GM18526 (cell line): ENCODE measurements around the gene DLK1.

Source experiments
- POLR2A ChIP-seq: IDR thresholded peaks from 3 replicates; pipeline ENCODE4 v1.6.1; 2011; ENCODE audit not compliant: insufficient read length; ENCODE audit errors: extremely low read depth

The DLK1 gene

GRCh38 chr14:100703386-100704220, 23.1 kb upstream of the DLK1 start:
- TF ChIP-seq POLR2A: no peak

DNA sequence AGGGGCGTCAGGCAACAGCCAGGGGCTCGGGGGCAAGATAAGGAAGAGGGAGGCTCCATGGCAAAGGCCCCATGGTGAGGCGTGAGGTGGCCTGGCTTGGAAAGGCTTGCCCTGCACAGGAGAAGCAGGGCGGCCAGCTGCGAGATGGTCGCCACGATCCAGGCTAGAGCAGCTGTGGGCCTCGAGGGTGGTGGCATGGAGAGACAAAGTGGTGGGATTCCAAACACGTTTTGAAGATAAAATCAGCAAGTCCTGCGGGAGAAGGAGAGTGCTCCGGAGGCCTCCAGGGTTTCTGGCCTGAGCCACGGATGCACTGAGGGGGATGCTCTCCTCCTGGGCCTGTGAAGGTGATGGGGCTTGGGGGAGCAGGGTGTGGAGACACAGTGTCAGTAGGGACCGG, 20.5 kb upstream of the DLK1 start:
- TF ChIP-seq POLR2A: no peak

DNA sequence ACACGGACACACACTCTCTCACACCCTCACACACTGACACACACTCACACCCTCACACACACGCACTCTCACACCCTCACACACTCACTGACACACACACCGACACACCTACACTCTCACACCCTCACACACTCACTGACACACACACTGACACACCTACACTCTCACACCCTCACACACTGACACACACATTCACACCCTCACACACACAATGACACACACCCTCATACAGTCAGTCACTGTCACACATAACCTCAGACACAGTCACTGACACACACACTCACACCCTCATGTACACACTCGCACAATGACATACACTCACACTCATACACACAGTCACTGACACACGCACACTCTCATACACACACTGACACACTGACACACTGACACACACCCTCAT, 19.8 kb upstream of the DLK1 start:
- TF ChIP-seq POLR2A: no peak

DNA sequence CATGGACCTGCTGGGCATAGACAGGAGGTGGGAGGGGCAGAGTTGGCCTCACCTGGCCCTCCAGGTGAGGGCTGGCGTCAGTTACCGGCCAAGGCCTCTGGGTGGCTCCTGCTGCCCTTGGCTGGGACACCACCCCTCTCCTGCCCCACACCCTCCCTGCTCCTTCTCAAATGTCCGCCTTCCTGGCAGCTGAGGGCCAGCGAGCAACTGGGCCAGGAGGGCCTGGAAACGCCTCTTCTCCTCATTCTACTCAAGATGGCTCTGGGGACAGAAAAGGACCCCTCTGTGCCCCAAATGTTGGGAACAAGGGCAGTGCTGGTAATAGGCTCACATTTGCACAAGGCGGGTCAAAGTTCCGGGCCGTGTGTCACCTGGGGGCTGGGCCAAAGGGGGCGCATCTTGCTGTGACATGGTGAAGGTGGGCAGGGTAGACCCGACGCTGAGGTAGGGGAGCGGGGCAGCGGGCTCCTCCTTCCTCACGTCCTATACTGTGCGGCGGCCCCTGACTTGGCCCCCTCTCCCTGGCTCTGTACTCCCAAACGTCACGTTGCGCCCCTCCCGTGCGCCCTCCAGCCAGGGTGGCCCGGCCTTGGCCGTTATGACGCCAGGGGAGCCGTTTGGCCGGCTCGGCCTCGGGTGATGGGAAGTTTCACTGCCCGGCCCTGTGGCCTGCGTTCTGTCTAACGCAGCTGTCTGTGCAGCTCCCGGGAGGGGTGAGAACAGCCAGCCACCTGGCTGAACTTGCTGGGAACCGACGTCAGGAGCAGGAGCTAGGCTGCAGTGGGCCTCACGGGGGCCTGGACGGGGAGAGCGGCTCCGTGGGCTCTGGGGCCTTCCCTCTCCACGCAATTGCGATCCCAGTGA, 18.0 kb upstream of the DLK1 start:
- TF ChIP-seq POLR2A: no peak

DNA sequence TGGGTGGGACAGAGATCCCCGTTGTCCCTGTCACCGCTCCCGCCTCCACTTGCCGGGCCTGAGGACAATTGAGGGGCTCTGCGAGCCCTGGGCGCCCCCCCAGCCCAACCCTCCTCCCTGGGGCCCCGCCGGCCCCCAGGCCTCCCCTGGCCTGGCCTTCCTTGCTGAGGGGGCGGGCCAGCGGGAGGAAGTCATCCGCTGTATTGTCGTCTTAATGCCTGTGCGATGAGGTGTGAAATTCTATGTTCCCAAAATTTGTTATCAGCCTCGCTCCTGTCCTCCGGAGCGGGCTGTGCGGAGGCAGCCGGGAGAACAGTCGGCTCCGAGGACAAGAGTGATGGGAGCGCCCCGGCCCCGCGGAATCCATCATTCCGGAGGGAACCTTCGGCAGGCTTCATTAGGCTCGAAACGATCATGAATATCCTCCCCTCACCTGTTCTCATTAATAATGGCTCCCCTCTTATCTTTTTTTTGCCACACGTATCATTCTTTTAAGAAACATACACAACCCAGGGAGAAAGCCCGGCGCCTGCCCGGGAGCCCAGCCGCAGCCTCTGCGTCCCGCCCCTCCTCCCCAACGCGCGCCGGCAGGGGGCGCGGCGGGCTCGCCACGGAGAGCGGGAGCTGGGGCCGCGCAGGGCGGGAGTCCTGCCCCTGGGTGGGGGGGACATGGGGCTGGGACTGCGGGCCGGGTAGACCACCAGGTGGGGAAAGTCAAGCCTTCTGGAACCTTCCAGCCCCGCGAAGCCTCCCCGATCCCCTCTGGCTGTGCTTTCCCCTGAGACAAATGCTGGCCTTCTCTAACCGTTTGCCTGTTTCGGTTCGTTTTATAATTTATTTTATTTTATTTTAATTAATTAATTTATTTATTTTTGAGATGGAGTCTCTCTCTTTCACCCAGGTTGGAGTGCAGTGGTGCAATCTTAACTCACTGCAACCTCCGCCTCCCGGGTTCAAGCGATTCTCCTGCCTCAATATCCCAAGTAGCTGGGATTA, 17.1 kb upstream of the DLK1 start:
- TF ChIP-seq POLR2A: no peak

DNA sequence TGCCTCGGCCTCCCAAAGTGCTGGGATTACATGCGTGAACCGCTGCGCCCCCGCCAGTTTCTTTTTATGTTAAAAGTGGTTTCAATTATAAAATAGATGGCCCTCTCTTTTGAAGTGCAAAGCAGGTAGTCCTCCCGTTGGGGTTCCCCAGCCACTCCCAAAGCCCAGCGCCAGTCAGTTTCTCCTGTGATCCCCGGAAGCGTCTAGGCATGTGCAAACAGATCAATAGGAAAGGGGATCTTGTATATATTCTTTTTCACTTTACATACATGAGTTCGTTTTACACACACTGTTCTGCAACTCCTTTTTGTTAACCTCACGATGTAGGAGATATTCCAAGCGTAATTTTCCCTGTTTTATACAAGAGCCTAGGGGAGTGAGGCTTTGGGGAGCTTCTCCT, 16.3 kb upstream of the DLK1 start:
- no peak for TF ChIP-seq POLR2A

DNA sequence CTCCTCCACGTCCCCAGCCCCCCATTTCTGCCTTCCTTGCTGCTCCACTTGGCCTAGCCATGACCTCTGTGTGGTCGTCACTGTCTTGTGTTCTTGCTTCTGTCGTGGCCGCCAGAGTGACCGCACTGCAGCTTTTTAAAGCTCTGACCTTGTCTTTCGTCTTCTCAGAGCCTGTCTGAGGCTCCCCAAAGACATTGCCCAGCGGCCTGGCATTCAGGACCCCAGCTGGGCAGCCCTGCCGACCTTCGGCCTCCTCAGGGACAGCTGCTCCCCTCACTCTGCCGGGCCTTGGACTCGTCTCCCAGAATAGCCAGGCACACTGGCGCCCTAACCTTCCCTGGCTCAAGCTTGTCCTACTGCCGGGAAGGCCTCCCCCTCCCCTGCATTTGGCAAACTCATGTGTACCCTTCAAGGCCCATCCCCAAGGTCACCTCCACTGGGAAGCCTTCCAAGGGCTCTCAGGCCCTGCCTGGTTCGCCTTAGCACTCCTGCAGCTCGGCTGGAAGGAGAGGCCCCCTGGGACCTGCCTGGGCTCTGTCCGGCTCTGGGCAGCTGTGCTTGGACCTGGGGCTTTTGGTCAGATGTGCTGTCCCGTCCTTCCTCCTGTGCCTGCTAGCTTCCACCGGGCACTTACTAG, 15.7 kb upstream of the DLK1 start:
- no peak for TF ChIP-seq POLR2A

DNA sequence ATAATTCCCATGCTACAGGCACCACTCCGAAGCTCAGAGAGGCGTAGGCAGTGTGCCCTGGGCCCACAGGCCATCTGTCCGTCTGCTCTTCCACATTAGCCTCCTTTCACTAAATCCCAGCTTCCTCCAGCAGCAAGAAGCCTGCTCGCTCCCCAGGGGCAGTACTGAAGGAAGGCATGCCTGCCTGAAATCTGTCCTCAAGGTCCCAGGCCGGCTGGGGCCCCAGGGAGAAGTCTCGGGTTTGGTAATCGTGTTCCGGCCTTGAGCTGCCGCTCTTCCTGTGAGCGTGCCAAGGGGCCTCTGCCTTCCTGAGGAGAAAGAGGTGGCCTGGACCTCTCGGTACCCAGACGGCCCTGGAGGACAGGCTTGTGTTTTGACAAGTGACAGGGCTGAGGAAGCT, 15.2 kb upstream of the DLK1 start:
- TF ChIP-seq POLR2A: no peak

DNA sequence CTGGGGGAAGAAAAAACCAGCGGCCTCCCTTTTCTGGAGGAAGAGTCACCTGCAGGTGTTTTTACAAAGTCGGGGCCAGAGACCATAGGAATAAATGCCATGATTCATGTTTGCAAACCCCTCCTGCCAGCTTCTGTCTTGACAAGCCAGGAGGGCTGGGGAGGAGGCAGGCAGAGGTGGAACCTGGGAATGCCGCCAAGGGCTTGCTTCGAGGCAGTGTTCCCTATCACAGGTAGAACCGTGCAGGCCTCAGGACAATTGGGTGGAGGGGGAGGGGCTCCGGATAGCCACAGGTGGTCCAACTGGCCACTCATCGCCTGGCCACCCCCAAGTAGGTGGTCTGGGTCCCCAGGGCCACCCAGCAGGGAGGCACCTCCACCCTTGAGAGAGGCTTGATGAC, 14.2 kb upstream of the DLK1 start:
- TF ChIP-seq POLR2A: no peak

DNA sequence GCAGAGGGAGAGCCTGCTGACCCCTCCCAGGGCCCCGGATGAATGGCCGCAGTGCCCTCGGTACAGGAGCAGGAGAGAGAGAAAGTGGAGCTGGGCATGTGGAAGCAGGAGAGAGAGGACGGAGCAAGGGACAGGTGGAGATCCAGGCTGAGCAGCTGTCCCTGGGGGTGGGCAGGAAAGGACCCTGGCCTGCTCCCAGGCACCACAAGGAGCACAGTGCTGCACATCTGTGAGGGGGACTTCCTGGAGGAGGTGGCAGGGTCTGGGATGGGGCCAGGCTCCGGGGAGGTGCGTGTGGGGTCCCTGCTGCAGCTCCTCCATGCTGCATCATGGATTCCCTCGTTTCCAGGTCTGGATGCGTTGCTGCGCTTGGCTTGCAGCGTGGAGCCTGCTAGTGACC, 13.0 kb upstream of the DLK1 start:
- no peak for TF ChIP-seq POLR2A

GRCh38 chr14:100714258-100714892, 12.3 kb upstream of the DLK1 start:
- TF ChIP-seq POLR2A: no peak

GRCh38 chr14:100715332-100715731, 11.4 kb upstream of the DLK1 start:
- no peak for TF ChIP-seq POLR2A

DNA sequence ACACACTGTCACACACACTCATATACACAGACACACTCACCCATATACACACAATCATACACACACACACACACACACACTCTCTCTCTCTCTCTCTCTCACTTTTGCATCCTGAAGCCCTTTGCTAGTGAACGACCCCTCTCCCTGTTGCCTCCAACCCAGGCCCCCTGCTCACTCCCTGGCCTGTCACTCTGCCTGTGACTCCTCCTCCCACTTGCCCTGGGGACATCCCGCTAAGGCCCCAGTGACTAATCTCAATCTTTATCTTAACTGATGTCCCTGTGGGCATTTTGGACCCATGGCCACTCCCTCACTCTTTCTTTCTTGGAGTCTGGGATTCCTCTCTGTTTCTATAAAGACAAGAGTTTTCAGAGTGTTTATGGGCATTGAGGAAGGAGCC, 10.9 kb upstream of the DLK1 start:
- no peak for TF ChIP-seq POLR2A

GRCh38 chr14:100717386-100717785, 9.3 kb upstream of the DLK1 start:
- no peak for TF ChIP-seq POLR2A
